ENCODE data around the gene CYTL1.
"Not testable (repeated sequence)": the region's sequence is repeated elsewhere in the genome, so short reads cannot be mapped to it uniquely, and the experiment has no call there.

The CYTL1 gene

GRCh38 chr4:5019274-5019673, at the start of gene CYTL1:
TSS of gene CYTL1 (minus strand) at chr4:5019458. CDS start at chr4:5019445, 13 bp downstream.
- DNase-seq = no peak

GRCh38 chr4:5067908-5068307, 48.6 kb upstream of the CYTL1 start:
- no peak for DNase-seq

- DNase-seq = not testable (repeated sequence)
Observed at GRCh38 chr4:5066968-5067367, 47.7 kb upstream of the CYTL1 start.

- DNase-seq = no peak
Observed at GRCh38 chr4:5066101-5066500, 46.8 kb upstream of the CYTL1 start.

GRCh38 chr4:5055411-5055810, 36.2 kb upstream of the CYTL1 start:
- no peak for DNase-seq

- no peak for DNase-seq
Observed at GRCh38 chr4:5054532-5054931, 35.3 kb upstream of the CYTL1 start.

GRCh38 chr4:5052726-5053425, 33.6 kb upstream of the CYTL1 start:
- no peak for DNase-seq

GRCh38 chr4:5052204-5052702, 33.0 kb upstream of the CYTL1 start:
- no peak for DNase-seq

- DNase-seq = no peak
Observed at GRCh38 chr4:5051278-5052203, 32.3 kb upstream of the CYTL1 start, which contains the start of gene STK32B. TSS of gene STK32B (plus strand) at chr4:5051480.

GRCh38 chr4:5050520-5051277, 31.4 kb upstream of the CYTL1 start:
- DNase-seq = no peak

GRCh38 chr4:5048721-5049120, 29.5 kb upstream of the CYTL1 start:
- DNase-seq = no peak

- DNase-seq = no peak
Observed at GRCh38 chr4:5045097-5045496, 25.8 kb upstream of the CYTL1 start.

- DNase-seq = no peak
Observed at GRCh38 chr4:5044341-5044740, 25.1 kb upstream of the CYTL1 start.

GRCh38 chr4:5043579-5043978, 24.3 kb upstream of the CYTL1 start:
- DNase-seq = no peak

GRCh38 chr4:5041699-5042098, 22.4 kb upstream of the CYTL1 start:
- DNase-seq = no peak

GRCh38 chr4:5040856-5041620, 21.8 kb upstream of the CYTL1 start:
- no peak for DNase-seq

- DNase-seq = no peak
Observed at GRCh38 chr4:5039800-5040199, 20.5 kb upstream of the CYTL1 start.

- DNase-seq = no peak
Observed at GRCh38 chr4:5037553-5038551, 18.6 kb upstream of the CYTL1 start.

GRCh38 chr4:5036239-5036638, 17.0 kb upstream of the CYTL1 start:
- no peak for DNase-seq

GRCh38 chr4:5034206-5034605, 14.9 kb upstream of the CYTL1 start:
- no peak for DNase-seq

- DNase-seq = no peak
Observed at GRCh38 chr4:5033281-5033841, 14.1 kb upstream of the CYTL1 start.
